Esophagus squamous epithelium (tissue), 4 donors: ENCODE data around the gene MTSS2.

Experiments used
- CTCF ChIP-seq, 6 experiments: fragments of 450-650 bp in 4 of 6; fragments of 200-600 bp in 2 of 6; sonication (generic) in 2 of 6; IDR thresholded peaks; one replicate each; pipeline ENCODE4 v1.5.1; 2016 to 2019; ENCODE audit warnings: antibody characterized with exemption in 6 of 6, mild to moderate bottlenecking in 4 of 6, moderate library complexity in 4 of 6
- POLR2A ChIP-seq, 4 donors: fragments of 450-650 bp; IDR thresholded peaks; one replicate each; pipeline ENCODE4 v1.6.1; 2017; ENCODE audit warnings: antibody characterized with exemption in 4 of 4, mild to moderate bottlenecking in 4 of 4, moderate library complexity in 3 of 4

- TF ChIP-seq POLR2A (IDR thresholded peaks at IDR 0.05), result no peak
- no peak for TF ChIP-seq CTCF (IDR thresholded peaks at IDR 0.05)
Measured at GRCh38 chr16:70662991-70663523, 22.8 kb downstream of the MTSS2 start.
